Measurements from ENCODE around the gene MORN1.

DNA sequence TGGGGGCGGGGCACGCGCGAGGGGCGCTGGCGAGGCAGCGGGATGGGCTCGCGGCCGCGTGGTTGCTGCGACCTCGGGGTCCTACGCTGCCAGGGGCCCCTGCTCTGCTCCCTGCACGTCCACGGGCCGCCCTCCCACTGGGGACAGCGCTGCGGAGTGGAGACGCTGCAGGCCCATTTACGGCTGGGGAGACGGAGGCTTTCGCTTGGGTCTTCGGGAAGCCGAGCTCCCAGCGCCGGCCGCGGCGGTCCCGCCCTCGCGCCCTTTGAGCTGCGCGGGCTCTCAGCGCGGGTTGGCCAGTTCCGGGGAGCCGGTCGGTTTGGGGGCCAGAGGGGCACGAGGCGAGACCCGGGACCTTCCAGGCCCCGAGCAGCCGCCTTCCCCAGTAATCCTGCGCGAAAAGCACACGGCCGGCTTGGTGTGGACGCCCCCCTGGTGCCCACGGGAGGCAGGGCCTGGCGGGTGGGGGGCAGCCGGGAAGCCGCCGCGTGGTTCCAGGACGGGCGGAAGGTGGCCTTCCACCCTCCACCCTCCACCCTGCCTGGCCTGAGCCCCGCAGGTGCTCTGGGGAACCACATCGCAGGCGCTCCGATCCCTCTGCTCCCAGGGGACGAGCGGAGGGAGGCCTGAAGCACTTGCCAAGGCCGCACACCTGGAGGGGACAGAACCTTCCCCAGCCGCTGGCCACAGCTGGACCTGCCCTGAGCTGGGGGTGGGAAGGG, 21.6 kb upstream of the MORN1 start:
- TF ChIP-seq, protein P1, sequence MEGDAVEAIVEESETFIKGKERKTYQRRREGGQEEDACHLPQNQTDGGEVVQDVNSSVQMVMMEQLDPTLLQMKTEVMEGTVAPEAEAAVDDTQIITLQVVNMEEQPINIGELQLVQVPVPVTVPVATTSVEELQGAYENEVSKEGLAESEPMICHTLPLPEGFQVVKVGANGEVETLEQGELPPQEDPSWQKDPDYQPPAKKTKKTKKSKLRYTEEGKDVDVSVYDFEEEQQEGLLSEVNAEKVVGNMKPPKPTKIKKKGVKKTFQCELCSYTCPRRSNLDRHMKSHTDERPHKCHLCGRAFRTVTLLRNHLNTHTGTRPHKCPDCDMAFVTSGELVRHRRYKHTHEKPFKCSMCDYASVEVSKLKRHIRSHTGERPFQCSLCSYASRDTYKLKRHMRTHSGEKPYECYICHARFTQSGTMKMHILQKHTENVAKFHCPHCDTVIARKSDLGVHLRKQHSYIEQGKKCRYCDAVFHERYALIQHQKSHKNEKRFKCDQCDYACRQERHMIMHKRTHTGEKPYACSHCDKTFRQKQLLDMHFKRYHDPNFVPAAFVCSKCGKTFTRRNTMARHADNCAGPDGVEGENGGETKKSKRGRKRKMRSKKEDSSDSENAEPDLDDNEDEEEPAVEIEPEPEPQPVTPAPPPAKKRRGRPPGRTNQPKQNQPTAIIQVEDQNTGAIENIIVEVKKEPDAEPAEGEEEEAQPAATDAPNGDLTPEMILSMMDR (IDR thresholded peaks at IDR 0.05) = no peak
- TF ChIP-seq POLR2A (IDR thresholded peaks at IDR 0.05) = peak; percentile 62

Data from right lobe of liver (tissue), 4 donors.